ENCODE data around the gene FBLN2.

DNA sequence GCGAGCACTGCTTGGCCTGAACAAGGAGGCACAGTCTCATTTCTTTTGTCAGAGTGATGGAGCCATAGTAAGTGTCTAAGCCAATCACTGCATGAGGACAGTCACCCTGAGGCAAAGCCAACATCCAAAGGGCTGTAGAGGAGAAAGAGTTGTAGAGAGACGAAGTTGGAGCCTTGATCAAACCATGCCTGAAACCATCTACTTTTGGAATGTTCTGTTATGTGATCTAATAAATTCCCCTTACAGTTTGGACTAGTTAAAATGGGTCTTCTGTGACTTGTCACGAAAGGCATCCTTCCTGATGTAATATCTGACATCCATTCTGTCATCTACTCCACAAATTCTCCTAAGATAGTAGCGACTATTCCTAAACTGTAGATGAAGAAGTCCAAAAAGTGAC is 128.3 kb downstream of the FBLN2 start:
- TF ChIP-seq, protein P1, sequence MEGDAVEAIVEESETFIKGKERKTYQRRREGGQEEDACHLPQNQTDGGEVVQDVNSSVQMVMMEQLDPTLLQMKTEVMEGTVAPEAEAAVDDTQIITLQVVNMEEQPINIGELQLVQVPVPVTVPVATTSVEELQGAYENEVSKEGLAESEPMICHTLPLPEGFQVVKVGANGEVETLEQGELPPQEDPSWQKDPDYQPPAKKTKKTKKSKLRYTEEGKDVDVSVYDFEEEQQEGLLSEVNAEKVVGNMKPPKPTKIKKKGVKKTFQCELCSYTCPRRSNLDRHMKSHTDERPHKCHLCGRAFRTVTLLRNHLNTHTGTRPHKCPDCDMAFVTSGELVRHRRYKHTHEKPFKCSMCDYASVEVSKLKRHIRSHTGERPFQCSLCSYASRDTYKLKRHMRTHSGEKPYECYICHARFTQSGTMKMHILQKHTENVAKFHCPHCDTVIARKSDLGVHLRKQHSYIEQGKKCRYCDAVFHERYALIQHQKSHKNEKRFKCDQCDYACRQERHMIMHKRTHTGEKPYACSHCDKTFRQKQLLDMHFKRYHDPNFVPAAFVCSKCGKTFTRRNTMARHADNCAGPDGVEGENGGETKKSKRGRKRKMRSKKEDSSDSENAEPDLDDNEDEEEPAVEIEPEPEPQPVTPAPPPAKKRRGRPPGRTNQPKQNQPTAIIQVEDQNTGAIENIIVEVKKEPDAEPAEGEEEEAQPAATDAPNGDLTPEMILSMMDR (IDR thresholded peaks at IDR 0.05), result no peak
- TF ChIP-seq POLR2AphosphoS5 (IDR thresholded peaks at IDR 0.05), result no peak
